HL-60 (cell line): Measurements from ENCODE around the gene DTHD1.

Experiments
- DNase-seq, 2 experiments: peaks; one replicate each; pipeline ENCODE4 v3.0.0-alpha.2; 2010 to 2020; ENCODE audit warnings: low read depth in 1 of 2, low spot score in 1 of 2
- H3K27ac ChIP-seq: fragments of 250-450 bp; sonication (Bioruptor Pico); replicated peaks from 2 replicates; pipeline ENCODE4 v1.5.1; 2020; ENCODE audit warnings: mild to moderate bottlenecking, moderate library complexity
- H3K27me3 ChIP-seq: fragments of 250-450 bp; sonication (Bioruptor Pico); 2 replicates; pipeline ENCODE4 v1.5.1; 2021; ENCODE audit warnings: mild to moderate bottlenecking, moderate library complexity; ENCODE audit not compliant: insufficient read depth, poor library complexity, severe bottlenecking
- H3K4me3 ChIP-seq: replicated peaks from 2 replicates; pipeline ENCODE4 v1.5.1; 2011; ENCODE audit warnings: mild to moderate bottlenecking, control low read depth, low read length; ENCODE audit not compliant: insufficient read depth
- GABPA ChIP-seq: IDR thresholded peaks from 2 replicates; pipeline ENCODE4 v1.6.1; 2012; ENCODE audit warnings: low read depth
- POLR2AphosphoS5 ChIP-seq: IDR thresholded peaks from 2 replicates; pipeline ENCODE4 v1.6.1; 2012; ENCODE audit warnings: low read depth
- SPI1 ChIP-seq: IDR thresholded peaks from 2 replicates; pipeline ENCODE4 v1.6.1; 2012; ENCODE audit warnings: low read depth, mild to moderate bottlenecking, borderline replicate concordance
- TF ChIP-seq, protein P1 (sequence below): IDR thresholded peaks from 2 replicates; pipeline ENCODE4 v1.6.1; 2012; ENCODE audit warnings: low read depth; ENCODE audit not compliant: insufficient replicate concordance
- TF ChIP-seq, protein P2 (sequence below): IDR thresholded peaks from one replicate; pipeline ENCODE4 v1.5.1; 2011; ENCODE audit warnings: low read length, control low read depth, inconsistent platforms; ENCODE audit not compliant: insufficient read depth

Gene DTHD1

DNA sequence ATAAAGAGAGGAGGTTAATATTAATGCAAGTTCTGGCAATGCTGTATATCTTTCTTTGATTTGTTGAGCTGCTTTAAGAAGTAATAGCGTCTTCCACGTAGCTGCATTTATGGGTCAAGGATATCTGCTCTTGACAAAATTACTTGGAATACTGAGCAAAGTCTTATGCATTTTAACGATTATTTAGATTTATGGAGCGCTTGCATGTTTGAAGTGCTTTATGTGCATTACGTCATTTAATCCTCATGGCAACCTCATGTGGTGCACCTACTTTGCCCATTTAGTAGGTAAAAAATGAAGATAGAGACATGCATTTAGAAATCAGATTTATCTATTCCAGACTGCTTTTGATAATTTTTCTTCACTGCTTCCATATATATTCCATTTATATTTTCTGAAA is 46.0 kb downstream of the DTHD1 start:
- Histone ChIP-seq H3K4me3 (no peak overlapping the region), H3K27ac (no peak overlapping the region), H3K27me3 (no peaks in the 10 kb centered on the region)
- TF ChIP-seq, protein P1, sequence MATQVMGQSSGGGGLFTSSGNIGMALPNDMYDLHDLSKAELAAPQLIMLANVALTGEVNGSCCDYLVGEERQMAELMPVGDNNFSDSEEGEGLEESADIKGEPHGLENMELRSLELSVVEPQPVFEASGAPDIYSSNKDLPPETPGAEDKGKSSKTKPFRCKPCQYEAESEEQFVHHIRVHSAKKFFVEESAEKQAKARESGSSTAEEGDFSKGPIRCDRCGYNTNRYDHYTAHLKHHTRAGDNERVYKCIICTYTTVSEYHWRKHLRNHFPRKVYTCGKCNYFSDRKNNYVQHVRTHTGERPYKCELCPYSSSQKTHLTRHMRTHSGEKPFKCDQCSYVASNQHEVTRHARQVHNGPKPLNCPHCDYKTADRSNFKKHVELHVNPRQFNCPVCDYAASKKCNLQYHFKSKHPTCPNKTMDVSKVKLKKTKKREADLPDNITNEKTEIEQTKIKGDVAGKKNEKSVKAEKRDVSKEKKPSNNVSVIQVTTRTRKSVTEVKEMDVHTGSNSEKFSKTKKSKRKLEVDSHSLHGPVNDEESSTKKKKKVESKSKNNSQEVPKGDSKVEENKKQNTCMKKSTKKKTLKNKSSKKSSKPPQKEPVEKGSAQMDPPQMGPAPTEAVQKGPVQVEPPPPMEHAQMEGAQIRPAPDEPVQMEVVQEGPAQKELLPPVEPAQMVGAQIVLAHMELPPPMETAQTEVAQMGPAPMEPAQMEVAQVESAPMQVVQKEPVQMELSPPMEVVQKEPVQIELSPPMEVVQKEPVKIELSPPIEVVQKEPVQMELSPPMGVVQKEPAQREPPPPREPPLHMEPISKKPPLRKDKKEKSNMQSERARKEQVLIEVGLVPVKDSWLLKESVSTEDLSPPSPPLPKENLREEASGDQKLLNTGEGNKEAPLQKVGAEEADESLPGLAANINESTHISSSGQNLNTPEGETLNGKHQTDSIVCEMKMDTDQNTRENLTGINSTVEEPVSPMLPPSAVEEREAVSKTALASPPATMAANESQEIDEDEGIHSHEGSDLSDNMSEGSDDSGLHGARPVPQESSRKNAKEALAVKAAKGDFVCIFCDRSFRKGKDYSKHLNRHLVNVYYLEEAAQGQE: no peak
- TF ChIP-seq GABPA (no peak), POLR2AphosphoS5 (no peak)
- TF ChIP-seq, protein P2, sequence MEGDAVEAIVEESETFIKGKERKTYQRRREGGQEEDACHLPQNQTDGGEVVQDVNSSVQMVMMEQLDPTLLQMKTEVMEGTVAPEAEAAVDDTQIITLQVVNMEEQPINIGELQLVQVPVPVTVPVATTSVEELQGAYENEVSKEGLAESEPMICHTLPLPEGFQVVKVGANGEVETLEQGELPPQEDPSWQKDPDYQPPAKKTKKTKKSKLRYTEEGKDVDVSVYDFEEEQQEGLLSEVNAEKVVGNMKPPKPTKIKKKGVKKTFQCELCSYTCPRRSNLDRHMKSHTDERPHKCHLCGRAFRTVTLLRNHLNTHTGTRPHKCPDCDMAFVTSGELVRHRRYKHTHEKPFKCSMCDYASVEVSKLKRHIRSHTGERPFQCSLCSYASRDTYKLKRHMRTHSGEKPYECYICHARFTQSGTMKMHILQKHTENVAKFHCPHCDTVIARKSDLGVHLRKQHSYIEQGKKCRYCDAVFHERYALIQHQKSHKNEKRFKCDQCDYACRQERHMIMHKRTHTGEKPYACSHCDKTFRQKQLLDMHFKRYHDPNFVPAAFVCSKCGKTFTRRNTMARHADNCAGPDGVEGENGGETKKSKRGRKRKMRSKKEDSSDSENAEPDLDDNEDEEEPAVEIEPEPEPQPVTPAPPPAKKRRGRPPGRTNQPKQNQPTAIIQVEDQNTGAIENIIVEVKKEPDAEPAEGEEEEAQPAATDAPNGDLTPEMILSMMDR: no peak
- no peak for DNase-seq

DNA sequence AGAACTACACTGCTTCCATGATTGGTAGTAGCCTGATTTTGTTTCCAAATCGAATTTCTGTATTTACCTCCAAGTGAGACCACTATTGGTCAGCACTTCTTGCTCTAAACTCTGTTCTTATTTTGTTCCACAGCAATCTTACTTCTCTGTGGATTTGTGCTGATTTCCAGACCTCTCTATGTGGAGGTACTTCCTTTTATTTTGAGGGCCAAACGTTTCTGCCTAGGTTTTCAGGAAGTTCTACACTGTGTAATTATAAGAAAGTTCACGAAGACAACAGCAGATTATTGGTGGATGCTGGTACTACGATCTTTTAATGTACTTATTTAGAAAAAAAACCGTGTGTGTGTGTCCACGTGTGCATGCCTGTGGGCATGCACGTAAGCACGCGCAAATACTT is 46.7 kb downstream of the DTHD1 start:
- H3K27ac ChIP-seq: peak overlapping the region; percentile 15
- TF ChIP-seq, protein P2: no peak
- TF ChIP-seq SPI1: peak; percentile 43; the same call in 1 of the 2 replicates
- no peaks in the 10 kb centered on the region for H3K27me3 ChIP-seq
- H3K4me3 ChIP-seq: no peak overlapping the region
- peak in 1 of 2 experiments; percentile 44 for DNase-seq

DNA sequence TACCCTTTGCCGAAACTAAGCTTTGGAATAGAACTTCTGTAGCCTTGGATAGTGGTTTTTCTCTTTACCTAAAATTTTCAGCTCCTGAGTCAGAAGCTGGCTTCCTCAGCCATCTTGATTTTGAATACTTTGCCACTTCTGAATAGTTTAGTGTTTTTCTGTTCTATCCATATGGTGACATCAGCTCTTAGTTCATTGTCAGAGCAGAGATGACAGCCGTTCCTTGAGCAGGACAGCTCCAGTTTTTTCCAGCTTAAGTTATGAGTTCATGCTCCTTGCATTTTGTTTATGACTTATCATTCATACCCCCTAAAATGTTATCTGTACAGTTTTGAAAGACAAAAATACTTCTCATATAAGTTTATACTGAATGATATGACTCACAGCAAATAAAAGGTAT is 47.8 kb downstream of the DTHD1 start:
- TF ChIP-seq POLR2AphosphoS5: no peak
- TF ChIP-seq, protein P2: no peak
- no peak for DNase-seq
- no peak overlapping the region for H3K27ac ChIP-seq
- H3K27me3 ChIP-seq: no peaks in the 10 kb centered on the region
- no peak overlapping the region for H3K4me3 ChIP-seq

DNA sequence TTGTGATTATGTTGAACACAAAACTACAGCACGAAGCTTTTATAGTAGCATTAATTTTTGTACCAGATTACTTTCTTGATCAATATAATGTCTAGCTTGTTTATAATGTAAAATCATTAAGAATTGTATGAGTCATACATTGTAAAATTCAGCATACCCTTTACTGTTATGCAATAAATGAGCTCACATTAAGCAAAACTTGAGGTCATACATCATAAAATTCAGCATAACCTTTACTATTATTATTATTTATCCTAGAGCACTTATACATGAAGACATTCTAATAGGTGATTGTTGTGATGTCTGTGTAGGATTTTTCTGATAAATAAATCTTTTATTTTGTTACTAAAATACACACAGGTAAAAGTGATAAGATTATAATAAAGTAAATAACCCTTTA is 49.4 kb downstream of the DTHD1 start:
- no peak for DNase-seq
- TF ChIP-seq SPI1: no peak
- no peak for TF ChIP-seq POLR2AphosphoS5
- no peaks in the 10 kb centered on the region for H3K27me3 ChIP-seq
- no peak overlapping the region for H3K27ac ChIP-seq
- no peak overlapping the region for H3K4me3 ChIP-seq

DNA sequence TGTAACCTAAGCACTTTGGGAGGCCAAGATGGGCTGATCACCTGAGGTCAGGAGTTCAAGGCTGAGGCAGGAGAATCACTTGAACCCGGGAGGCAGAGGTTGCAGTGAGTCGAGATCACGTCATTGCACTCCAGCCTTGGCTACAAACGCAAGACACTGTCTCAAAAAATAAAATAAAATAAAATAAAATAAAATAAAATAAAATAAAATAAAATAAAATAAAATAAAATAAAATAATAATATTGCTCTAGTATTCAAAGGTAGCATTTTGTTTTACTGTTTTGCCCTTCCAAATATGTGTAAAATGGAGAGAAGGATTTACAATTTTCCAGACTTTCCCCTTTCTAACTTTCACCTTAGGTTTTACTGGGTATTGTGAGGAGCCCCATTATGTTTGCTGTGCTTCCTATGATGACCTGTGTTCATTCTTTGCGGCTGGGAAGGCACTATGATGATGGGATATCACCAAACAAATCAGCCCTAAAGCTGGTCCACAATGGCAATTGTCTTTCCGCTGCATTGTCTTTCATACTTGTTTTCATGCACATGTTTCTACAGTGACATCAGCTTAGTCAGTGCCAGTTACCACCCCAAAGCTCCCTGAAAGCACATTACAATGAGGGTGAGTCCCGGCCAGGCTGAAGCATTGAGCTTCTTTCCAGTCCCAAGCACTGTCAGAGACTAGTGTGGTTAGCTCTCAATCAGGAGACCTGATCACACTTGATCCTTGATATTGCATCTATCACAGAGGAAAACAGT is 50.8 kb downstream of the DTHD1 start:
- TF ChIP-seq GABPA: no peak
- no peak for TF ChIP-seq POLR2AphosphoS5
- TF ChIP-seq, protein P1: no peak
- TF ChIP-seq SPI1: no peak
- TF ChIP-seq, protein P2: no peak
- Histone ChIP-seq H3K4me3 (no peak overlapping the region), H3K27me3 (no peaks in the 10 kb centered on the region), H3K27ac (no peak overlapping the region)
- DNase-seq: no peak
